HG02610 (cell line): Measurements from ENCODE around the gene ME1.
"Not testable (repeated sequence)": the region's sequence is repeated elsewhere in the genome, so short reads cannot be mapped to it uniquely, and the experiment has no call there.

Experiments used
- ATAC-seq: cut with Tn5 transposase; IDR thresholded peaks from one replicate; pipeline ENCODE4 v1.9.1; 2021; ENCODE audit warnings: mild to moderate bottlenecking, moderate library complexity; ENCODE audit not compliant: unreplicated experiment

Gene ME1

GRCh38 chr6:83359638-83360037 lies 71.2 kb downstream of the ME1 start:
- ATAC-seq = no peak

- ATAC-seq = no peak
Observed at GRCh38 chr6:83354747-83355146, 76.1 kb downstream of the ME1 start.

- ATAC-seq = no peak
Observed at GRCh38 chr6:83352424-83353061, 78.3 kb downstream of the ME1 start.

GRCh38 chr6:83343121-83343520 lies 87.7 kb downstream of the ME1 start:
- no peak for ATAC-seq

GRCh38 chr6:83341765-83342164 lies 89.1 kb downstream of the ME1 start:
- no peak for ATAC-seq

- ATAC-seq = not testable (repeated sequence)
Observed at GRCh38 chr6:83333916-83334315, 96.9 kb downstream of the ME1 start.

GRCh38 chr6:83333500-83333899 lies 97.4 kb downstream of the ME1 start:
- no peak for ATAC-seq

GRCh38 chr6:83314693-83315092 lies 116.2 kb downstream of the ME1 start:
- no peak for ATAC-seq

GRCh38 chr6:83313882-83314281 lies 117.0 kb downstream of the ME1 start:
- ATAC-seq = no peak

GRCh38 chr6:83311231-83311630 lies 119.6 kb downstream of the ME1 start:
- ATAC-seq = no peak

GRCh38 chr6:83310046-83310445 lies 120.8 kb downstream of the ME1 start:
- no peak for ATAC-seq

GRCh38 chr6:83309344-83309743 lies 121.5 kb downstream of the ME1 start:
- ATAC-seq = no peak

- ATAC-seq = no peak
Observed at GRCh38 chr6:83308833-83309232, 122.0 kb downstream of the ME1 start.

GRCh38 chr6:83307849-83308248 lies 123.0 kb downstream of the ME1 start:
- no peak for ATAC-seq

- no peak for ATAC-seq
Observed at GRCh38 chr6:83303426-83303825, 127.4 kb downstream of the ME1 start.

GRCh38 chr6:83294676-83295075 lies 136.2 kb downstream of the ME1 start:
- ATAC-seq = no peak

- peak; percentile 97 for ATAC-seq
Observed at GRCh38 chr6:83292900-83293843, 137.7 kb downstream of the ME1 start.

GRCh38 chr6:83287298-83287697 lies 143.6 kb downstream of the ME1 start:
- not testable (repeated sequence) for ATAC-seq

- no peak for ATAC-seq
Observed at GRCh38 chr6:83285917-83286316, 144.9 kb downstream of the ME1 start.

GRCh38 chr6:83273596-83273995 lies 157.3 kb downstream of the ME1 start:
- ATAC-seq = no peak

- ATAC-seq = peak; percentile 90
Observed at GRCh38 chr6:83270971-83271719, 159.7 kb downstream of the ME1 start.
